HCT116 (cell line): ENCODE data around the gene KCNIP4. TPM values are rescaled to one million over a fixed set of nuclear protein-coding genes. Genes with fewer than 3 reads are reported as not detected.

Experiments
- ATAC-seq: fragments of 200-7000 bp; cut with Tn5 transposase; 2 replicates; pipeline ENCODE4 v1.9.1; 2020; ENCODE audit warnings: mild to moderate bottlenecking, moderate library complexity
- BruUV-seq: library from RNA; stranded (reverse); fragments of 400-500 nt; replicated peaks from 2 replicates; lab custom pipeline; 2021; lab: Mats Ljungman, UMichigan
- CTCF ChIA-PET: fragments of 300-600 bp; sonication (Branson Sonifier 250); formaldehyde crosslinking; loops from one replicate; lab custom pipeline; 2021; ENCODE audit warnings: antibody characterized with exemption; lab: Charles Lee
- POLR2A ChIA-PET: fragments of 300-600, 350-600 bp; sonication (Branson Sonifier 250); formaldehyde crosslinking; loops from one replicate; lab custom pipeline; 2021; ENCODE audit warnings: antibody characterized with exemption; lab: Charles Lee
- RAD21 ChIA-PET, 2 experiments: fragments of 300-600 bp; sonication (Branson Sonifier 250); formaldehyde crosslinking; loops; one replicate each; lab custom pipeline; 2023; ENCODE audit warnings: low total read pairs in 2 of 2; ENCODE audit not compliant: uncharacterized antibody in 2 of 2, unreplicated experiment in 2 of 2, low non-redundant PET in 1 of 2; lab: Charles Lee
- DNase-seq: peaks from one replicate; pipeline ENCODE4 v3.0.0-alpha.2; 2010; ENCODE audit warnings: low read depth, low spot score
- H2AFZ ChIP-seq: fragments of 200-600 bp; shearing (Covaris generic), sonication (generic); 2 replicates; pipeline ENCODE4 v1.6.1; 2017; ENCODE audit warnings: low read depth, mixed run types, mixed read lengths, antibody characterized with exemption, low read length; ENCODE audit not compliant: poor library complexity, severe bottlenecking
- H3K27ac ChIP-seq: 2 replicates; pipeline ENCODE4 v1.5.1; 2012; ENCODE audit warnings: low read depth, low read length
- H3K27me3 ChIP-seq: fragments of 200-600 bp; sonication (generic); 2 replicates; pipeline ENCODE4 v1.6.1; 2016; ENCODE audit warnings: mixed run types, low read length, mixed read lengths; ENCODE audit not compliant: insufficient read depth
- H3K36me3 ChIP-seq, 2 experiments: fragments of 200-500 bp in 1 of 2; fragments of 200-600 bp in 1 of 2; sonication (Bioruptor generic) in 1 of 2; sonication (generic) in 1 of 2; 2 replicates each; pipeline versions ENCODE4 v1.5.1 to v1.6.1; 2014 to 2016; ENCODE audit warnings: low read length in 2 of 2, inconsistent platforms in 1 of 2, mixed read lengths in 1 of 2, mixed run types in 1 of 2; ENCODE audit not compliant: insufficient read depth in 2 of 2, control insufficient read depth in 1 of 2
- H3K4me1 ChIP-seq, 2 experiments: fragments of 200-600 bp in 1 of 2; sonication (generic) in 1 of 2; 2 replicates each; pipeline versions ENCODE4 v1.5.1 to v1.6.1; 2012 to 2017; ENCODE audit warnings: low read length in 2 of 2, inconsistent platforms in 1 of 2, mild to moderate bottlenecking in 1 of 2, mixed read lengths in 1 of 2, mixed run types in 1 of 2, moderate library complexity in 1 of 2; ENCODE audit not compliant: insufficient read depth in 2 of 2, control insufficient read depth in 1 of 2
- H3K4me2 ChIP-seq: fragments of 200-600 bp; sonication (generic); 2 replicates; pipeline ENCODE4 v1.6.1; 2017; ENCODE audit warnings: mixed run types, low read length, mixed read lengths
- H3K4me3 ChIP-seq, 2 experiments: fragments of 200-600 bp in 1 of 2; sonication (generic) in 1 of 2; replicated peaks in 1 of 2; 2 replicates each; pipeline ENCODE4 v1.5.1; 2011 to 2016; ENCODE audit warnings: low read length in 2 of 2, control low read depth in 1 of 2, low read depth in 1 of 2, mild to moderate bottlenecking in 1 of 2, mixed read lengths in 1 of 2, mixed run types in 1 of 2
- H3K79me2 ChIP-seq: fragments of 200-600 bp; sonication (generic); 2 replicates; pipeline ENCODE4 v1.6.1; 2017; ENCODE audit warnings: mild to moderate bottlenecking, mixed run types, low read length, moderate library complexity, mixed read lengths; ENCODE audit not compliant: insufficient read depth
- H3K9ac ChIP-seq: fragments of 200-600 bp; sonication (generic); 2 replicates; pipeline ENCODE4 v1.6.1; 2016; ENCODE audit warnings: low read length, mixed read lengths
- H3K9me2 ChIP-seq: fragments of 200-600 bp; sonication (generic), shearing (Covaris generic); 2 replicates; pipeline ENCODE4 v1.6.1; 2017; ENCODE audit warnings: mixed run types, mild to moderate bottlenecking, moderate library complexity; ENCODE audit not compliant: insufficient read depth
- H3K9me3 ChIP-seq, 2 experiments: fragments of 200-500 bp in 1 of 2; fragments of 200-600 bp in 1 of 2; sonication (Bioruptor generic) in 1 of 2; sonication (generic) in 1 of 2; 2 replicates each; pipeline ENCODE4 v1.6.1; 2014 to 2017; ENCODE audit warnings: low read length in 2 of 2, mixed read lengths in 2 of 2, inconsistent platforms in 1 of 2, low read depth in 1 of 2, mild to moderate bottlenecking in 1 of 2, mixed run types in 1 of 2, moderate library complexity in 1 of 2; ENCODE audit not compliant: control insufficient read depth in 1 of 2, insufficient read depth in 1 of 2
- H4K20me1 ChIP-seq: fragments of 200-600 bp; sonication (generic), shearing (Covaris generic); 2 replicates; pipeline ENCODE4 v1.6.1; 2017; ENCODE audit warnings: mixed run types, mild to moderate bottlenecking, moderate library complexity; ENCODE audit not compliant: insufficient read depth
- EGR1 ChIP-seq: IDR thresholded peaks from 2 replicates; pipeline ENCODE4 v1.6.1; 2012; ENCODE audit warnings: low read depth
- EZH2phosphoT487 ChIP-seq: fragments of 200-600 bp; IDR thresholded peaks from 2 replicates; pipeline ENCODE4 v1.6.1; 2018; ENCODE audit warnings: antibody characterized with exemption, borderline replicate concordance
- JUND ChIP-seq: IDR thresholded peaks from 2 replicates; pipeline ENCODE4 v1.6.1; 2012
- MAX ChIP-seq: IDR thresholded peaks from 2 replicates; pipeline ENCODE4 v1.6.1; 2012
- POLR2AphosphoS5 ChIP-seq: IDR thresholded peaks from 2 replicates; pipeline ENCODE4 v1.6.1; 2011; ENCODE audit warnings: mild to moderate bottlenecking, low read depth, low read length, moderate library complexity
- RAD21 ChIP-seq: IDR thresholded peaks from 2 replicates; pipeline ENCODE4 v1.6.1; 2012; ENCODE audit warnings: low read depth, mild to moderate bottlenecking
- SP1 ChIP-seq: IDR thresholded peaks from 2 replicates; pipeline ENCODE4 v1.6.1; 2012; ENCODE audit warnings: low read depth
- SRF ChIP-seq: IDR thresholded peaks from 2 replicates; pipeline ENCODE4 v1.6.1; 2012; ENCODE audit warnings: low read depth
- TCF7L2 ChIP-seq: IDR thresholded peaks from 2 replicates; pipeline ENCODE4 v1.7.0; 2011; ENCODE audit warnings: borderline replicate concordance, inconsistent platforms; ENCODE audit not compliant: insufficient read depth, insufficient read length; ENCODE audit errors: extremely low read depth
- intact Hi-C: fragments of 100-400 bp; cut with micrococcal nuclease; formaldehyde crosslinking; loops from 2 replicates; pipeline ENCODE4 v1.10.0; 2022
- total RNA-seq: library from RNA; stranded (reverse); gene quantifications from one replicate; pipeline ENCODE4 v1.2.1, GENCODE V29; 2021; ENCODE audit not compliant: unreplicated experiment
- TF ChIP-seq, protein P1 (sequence below): IDR thresholded peaks from 2 replicates; pipeline ENCODE4 v1.6.1; 2012; ENCODE audit warnings: low read depth
- TF ChIP-seq, protein P2 (sequence below): IDR thresholded peaks from 2 replicates; pipeline ENCODE4 v1.6.1; 2011; ENCODE audit warnings: mild to moderate bottlenecking, low read length, moderate library complexity; ENCODE audit not compliant: insufficient replicate concordance; ENCODE audit errors: extremely low read depth
- TF ChIP-seq, protein P3 (sequence below), 3 experiments: fragments of 200-600 bp in 1 of 3; sonication (generic) in 1 of 3; IDR thresholded peaks in 2 of 3; conservative IDR thresholded peaks in 1 of 3; 2 replicates each; pipeline ENCODE4 v1.5.1; 2012 to 2017; ENCODE audit warnings: low read depth in 2 of 3, low read length in 2 of 3, antibody characterized with exemption in 1 of 3, borderline replicate concordance in 1 of 3, control low read depth in 1 of 3, mild to moderate bottlenecking in 1 of 3, mixed read lengths in 1 of 3, mixed run types in 1 of 3, moderate library complexity in 1 of 3; ENCODE audit not compliant: insufficient read depth in 1 of 3

KCNIP4 gene
- total RNA-seq, 1 experiment from 2014 or later = not detected

DNA sequence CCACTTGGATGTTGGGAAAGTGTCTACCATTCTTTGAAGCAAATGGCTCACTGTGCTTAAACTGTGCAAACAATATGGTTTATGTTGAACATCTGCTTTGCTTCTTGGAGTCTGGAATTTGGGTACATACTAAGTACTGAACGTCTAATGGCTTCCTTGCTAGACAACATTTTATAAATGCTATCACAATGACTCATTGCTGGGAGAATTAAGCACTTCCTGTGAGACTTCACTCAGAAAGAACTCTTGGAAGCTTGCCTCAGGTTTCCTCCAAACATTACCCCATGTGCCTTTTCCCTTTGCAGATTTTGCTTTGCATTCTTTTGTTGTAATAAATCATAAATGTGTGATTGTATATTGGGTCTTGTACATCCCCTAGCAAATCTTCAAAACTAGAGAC is 1108.6 kb downstream of the KCNIP4 start (continued):
- TF ChIP-seq, protein P1, sequence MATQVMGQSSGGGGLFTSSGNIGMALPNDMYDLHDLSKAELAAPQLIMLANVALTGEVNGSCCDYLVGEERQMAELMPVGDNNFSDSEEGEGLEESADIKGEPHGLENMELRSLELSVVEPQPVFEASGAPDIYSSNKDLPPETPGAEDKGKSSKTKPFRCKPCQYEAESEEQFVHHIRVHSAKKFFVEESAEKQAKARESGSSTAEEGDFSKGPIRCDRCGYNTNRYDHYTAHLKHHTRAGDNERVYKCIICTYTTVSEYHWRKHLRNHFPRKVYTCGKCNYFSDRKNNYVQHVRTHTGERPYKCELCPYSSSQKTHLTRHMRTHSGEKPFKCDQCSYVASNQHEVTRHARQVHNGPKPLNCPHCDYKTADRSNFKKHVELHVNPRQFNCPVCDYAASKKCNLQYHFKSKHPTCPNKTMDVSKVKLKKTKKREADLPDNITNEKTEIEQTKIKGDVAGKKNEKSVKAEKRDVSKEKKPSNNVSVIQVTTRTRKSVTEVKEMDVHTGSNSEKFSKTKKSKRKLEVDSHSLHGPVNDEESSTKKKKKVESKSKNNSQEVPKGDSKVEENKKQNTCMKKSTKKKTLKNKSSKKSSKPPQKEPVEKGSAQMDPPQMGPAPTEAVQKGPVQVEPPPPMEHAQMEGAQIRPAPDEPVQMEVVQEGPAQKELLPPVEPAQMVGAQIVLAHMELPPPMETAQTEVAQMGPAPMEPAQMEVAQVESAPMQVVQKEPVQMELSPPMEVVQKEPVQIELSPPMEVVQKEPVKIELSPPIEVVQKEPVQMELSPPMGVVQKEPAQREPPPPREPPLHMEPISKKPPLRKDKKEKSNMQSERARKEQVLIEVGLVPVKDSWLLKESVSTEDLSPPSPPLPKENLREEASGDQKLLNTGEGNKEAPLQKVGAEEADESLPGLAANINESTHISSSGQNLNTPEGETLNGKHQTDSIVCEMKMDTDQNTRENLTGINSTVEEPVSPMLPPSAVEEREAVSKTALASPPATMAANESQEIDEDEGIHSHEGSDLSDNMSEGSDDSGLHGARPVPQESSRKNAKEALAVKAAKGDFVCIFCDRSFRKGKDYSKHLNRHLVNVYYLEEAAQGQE = no peak
- no peak for TF ChIP-seq POLR2AphosphoS5
- TF ChIP-seq TCF7L2 = no peak
- no peak for TF ChIP-seq EZH2phosphoT487
- TF ChIP-seq SP1 = no peak
- no peak for TF ChIP-seq SRF

DNA sequence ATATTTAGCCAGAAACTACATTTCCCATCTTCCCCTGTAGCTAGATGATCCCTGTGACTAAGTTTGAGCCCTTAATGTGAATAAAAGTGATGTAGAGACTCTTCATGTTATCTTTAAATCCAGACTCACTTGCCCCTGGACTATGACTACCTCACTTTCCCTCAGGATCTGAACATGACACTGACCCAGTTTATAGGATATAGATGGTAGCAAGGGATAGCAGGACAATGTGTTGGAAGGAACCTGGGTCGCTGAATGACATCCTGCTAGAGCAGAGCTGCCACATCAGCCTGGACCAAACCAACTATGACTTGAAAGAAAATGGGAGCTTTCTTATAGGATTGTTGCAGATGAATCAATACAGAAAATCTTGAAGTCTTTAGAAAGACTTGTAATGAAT is 1110.1 kb downstream of the KCNIP4 start:
- BruUV-seq = no TSS peak
- no peaks in the 10 kb centered on the region for H3K27me3 ChIP-seq
- ATAC-seq (no peak), DNase-seq (no peak)
- RAD21 ChIA-PET = no interaction called here
- H3K4me1 ChIP-seq = peaks cover 0 to 7% of the 10 kb centered on the region in 2 experiments; a peak in 1 of 4 replicates
- H3K9me2 ChIP-seq = no peaks in the 10 kb centered on the region
- H3K36me3 ChIP-seq = no peaks in the 10 kb centered on the region
- POLR2A ChIA-PET = no interaction called here
- no peak overlapping the region for H3K4me2 ChIP-seq
- H3K4me3 ChIP-seq = no peak overlapping the region
- H3K9ac ChIP-seq = no peak overlapping the region
- CTCF ChIA-PET = no interaction called here
- no peak overlapping the region for H2AFZ ChIP-seq
- intact Hi-C loops = no loop called here
- H3K9me3 ChIP-seq = no peaks in the 10 kb centered on the region
- no peak overlapping the region for H3K27ac ChIP-seq
- no peaks in the 10 kb centered on the region for H3K79me2 ChIP-seq
- H4K20me1 ChIP-seq = no peaks in the 10 kb centered on the region
- no peak for TF ChIP-seq JUND
- TF ChIP-seq EZH2phosphoT487 = no peak
- TF ChIP-seq, protein P1 = no peak
- no peak for TF ChIP-seq SP1
- no peak for TF ChIP-seq RAD21
- no peak for TF ChIP-seq MAX
- TF ChIP-seq, protein P2, sequence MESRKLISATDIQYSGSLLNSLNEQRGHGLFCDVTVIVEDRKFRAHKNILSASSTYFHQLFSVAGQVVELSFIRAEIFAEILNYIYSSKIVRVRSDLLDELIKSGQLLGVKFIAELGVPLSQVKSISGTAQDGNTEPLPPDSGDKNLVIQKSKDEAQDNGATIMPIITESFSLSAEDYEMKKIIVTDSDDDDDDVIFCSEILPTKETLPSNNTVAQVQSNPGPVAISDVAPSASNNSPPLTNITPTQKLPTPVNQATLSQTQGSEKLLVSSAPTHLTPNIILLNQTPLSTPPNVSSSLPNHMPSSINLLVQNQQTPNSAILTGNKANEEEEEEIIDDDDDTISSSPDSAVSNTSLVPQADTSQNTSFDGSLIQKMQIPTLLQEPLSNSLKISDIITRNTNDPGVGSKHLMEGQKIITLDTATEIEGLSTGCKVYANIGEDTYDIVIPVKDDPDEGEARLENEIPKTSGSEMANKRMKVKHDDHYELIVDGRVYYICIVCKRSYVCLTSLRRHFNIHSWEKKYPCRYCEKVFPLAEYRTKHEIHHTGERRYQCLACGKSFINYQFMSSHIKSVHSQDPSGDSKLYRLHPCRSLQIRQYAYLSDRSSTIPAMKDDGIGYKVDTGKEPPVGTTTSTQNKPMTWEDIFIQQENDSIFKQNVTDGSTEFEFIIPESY = no peak
- TF ChIP-seq EGR1 = no peak
- TF ChIP-seq TCF7L2 = no peak
- TF ChIP-seq, protein P3, sequence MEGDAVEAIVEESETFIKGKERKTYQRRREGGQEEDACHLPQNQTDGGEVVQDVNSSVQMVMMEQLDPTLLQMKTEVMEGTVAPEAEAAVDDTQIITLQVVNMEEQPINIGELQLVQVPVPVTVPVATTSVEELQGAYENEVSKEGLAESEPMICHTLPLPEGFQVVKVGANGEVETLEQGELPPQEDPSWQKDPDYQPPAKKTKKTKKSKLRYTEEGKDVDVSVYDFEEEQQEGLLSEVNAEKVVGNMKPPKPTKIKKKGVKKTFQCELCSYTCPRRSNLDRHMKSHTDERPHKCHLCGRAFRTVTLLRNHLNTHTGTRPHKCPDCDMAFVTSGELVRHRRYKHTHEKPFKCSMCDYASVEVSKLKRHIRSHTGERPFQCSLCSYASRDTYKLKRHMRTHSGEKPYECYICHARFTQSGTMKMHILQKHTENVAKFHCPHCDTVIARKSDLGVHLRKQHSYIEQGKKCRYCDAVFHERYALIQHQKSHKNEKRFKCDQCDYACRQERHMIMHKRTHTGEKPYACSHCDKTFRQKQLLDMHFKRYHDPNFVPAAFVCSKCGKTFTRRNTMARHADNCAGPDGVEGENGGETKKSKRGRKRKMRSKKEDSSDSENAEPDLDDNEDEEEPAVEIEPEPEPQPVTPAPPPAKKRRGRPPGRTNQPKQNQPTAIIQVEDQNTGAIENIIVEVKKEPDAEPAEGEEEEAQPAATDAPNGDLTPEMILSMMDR (IDR thresholded peaks at IDR 0.05 in 2 of 3, conservative IDR thresholded peaks at IDR 0.05 in 1 of 3; ENCODE audit: borderline replicate concordance in 1 of 3, insufficient read depth in 1 of 3, low read depth in 2 of 3, low read length in 2 of 3) = no peak
